ENCODE data around the gene TMEM178B.

TMEM178B gene

GRCh38 chr7:141313896-141314295 is 240.0 kb downstream of the TMEM178B start:
- Mint-ChIP-seq H3K9me3 (no peaks in the 10 kb centered on the region), H3K4me1 (no peaks in the 10 kb centered on the region), H3K27me3 (ENCODE audit: low read depth) (no peaks in the 10 kb centered on the region), H3K27ac (no peak overlapping the region), H3K4me3 (no peak overlapping the region), H3K36me3 (ENCODE audit: low read depth) (no peaks in the 10 kb centered on the region)
- TF ChIP-seq CTCF (IDR thresholded peaks at IDR 0.05; ENCODE audit: unreplicated experiment in 3 of 3) = no peak

GRCh38 chr7:141317033-141317585 is 243.2 kb downstream of the TMEM178B start:
- Mint-ChIP-seq H3K27ac (no peak overlapping the region), H3K4me1 (no peaks in the 10 kb centered on the region), H3K36me3 (ENCODE audit: low read depth) (no peaks in the 10 kb centered on the region), H3K27me3 (ENCODE audit: low read depth) (peaks cover 4% of the 10 kb centered on the region), H3K9me3 (no peaks in the 10 kb centered on the region), H3K4me3 (no peak overlapping the region)
- no peak for TF ChIP-seq CTCF (IDR thresholded peaks at IDR 0.05; ENCODE audit: unreplicated experiment in 3 of 3)

GRCh38 chr7:141320287-141320686 is 246.4 kb downstream of the TMEM178B start:
- no peaks in the 10 kb centered on the region for H3K4me1 Mint-ChIP-seq
- no peak for TF ChIP-seq CTCF (IDR thresholded peaks at IDR 0.05; ENCODE audit: unreplicated experiment in 3 of 3)
- no peak overlapping the region for H3K4me3 Mint-ChIP-seq
- no peak overlapping the region for H3K27ac Mint-ChIP-seq
- H3K9me3 Mint-ChIP-seq = no peaks in the 10 kb centered on the region
- no peaks in the 10 kb centered on the region for H3K36me3 Mint-ChIP-seq (ENCODE audit: low read depth)
- peaks cover 4% of the 10 kb centered on the region for H3K27me3 Mint-ChIP-seq (ENCODE audit: low read depth)

GRCh38 chr7:141322383-141322782 is 248.5 kb downstream of the TMEM178B start:
- Mint-ChIP-seq H3K27me3 (ENCODE audit: low read depth) (peaks cover 4% of the 10 kb centered on the region), H3K36me3 (ENCODE audit: low read depth) (no peaks in the 10 kb centered on the region), H3K9me3 (no peaks in the 10 kb centered on the region), H3K4me1 (no peaks in the 10 kb centered on the region), H3K27ac (no peak overlapping the region), H3K4me3 (no peak overlapping the region)
- TF ChIP-seq CTCF (IDR thresholded peaks at IDR 0.05; ENCODE audit: unreplicated experiment in 3 of 3) = no peak

GRCh38 chr7:141323826-141324225 is 250.0 kb downstream of the TMEM178B start:
- H3K4me3 Mint-ChIP-seq = no peak overlapping the region

More at GRCh38 chr7:141323826-141324225, 250.0 kb downstream of the TMEM178B start:
- peaks cover 4% of the 10 kb centered on the region for H3K27me3 Mint-ChIP-seq (ENCODE audit: low read depth)
- TF ChIP-seq CTCF (IDR thresholded peaks at IDR 0.05; ENCODE audit: unreplicated experiment in 3 of 3) = no peak
- no peaks in the 10 kb centered on the region for H3K9me3 Mint-ChIP-seq
- no peak overlapping the region for H3K27ac Mint-ChIP-seq
- H3K36me3 Mint-ChIP-seq (ENCODE audit: low read depth) = no peaks in the 10 kb centered on the region
- H3K4me1 Mint-ChIP-seq = no peaks in the 10 kb centered on the region
